ENCODE results near the gene MKX.

Gene MKX

DNA sequence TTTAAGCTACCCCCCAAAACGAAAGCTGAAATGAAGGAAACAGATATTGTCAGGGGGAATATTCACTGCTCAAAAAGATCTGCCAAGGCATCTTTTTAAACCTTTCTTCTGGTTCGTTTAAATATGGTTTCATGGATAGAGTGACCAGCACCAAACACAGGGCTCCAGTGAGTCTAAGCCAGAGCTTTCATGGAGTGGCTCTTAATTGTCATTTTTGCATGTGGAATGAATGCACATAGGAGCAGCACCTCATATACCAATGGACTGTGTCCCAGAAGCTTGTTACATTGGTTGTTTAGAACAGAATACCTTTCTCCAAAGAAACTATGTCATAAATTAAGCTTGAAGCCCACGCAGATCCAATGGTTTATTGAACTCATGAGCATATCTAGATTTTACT is 17.3 kb downstream of the MKX start:
- Mint-ChIP-seq H3K27ac (ENCODE audit: low read depth) (no peak overlapping the region), H3K9me3 (no peaks in the 10 kb centered on the region), H3K36me3 (ENCODE audit: insufficient read depth) (no peaks in the 10 kb centered on the region), H3K27me3 (peaks cover 64% of the 10 kb centered on the region), H3K4me1 (no peaks in the 10 kb centered on the region), H3K4me3 (no peak overlapping the region)
- DNase-seq (ENCODE audit: low spot score in 2 of 2) (no peak), ATAC-seq (replicated peaks; ENCODE audit: extremely low read depth, poor library complexity, severe bottlenecking) (no peak)

DNA sequence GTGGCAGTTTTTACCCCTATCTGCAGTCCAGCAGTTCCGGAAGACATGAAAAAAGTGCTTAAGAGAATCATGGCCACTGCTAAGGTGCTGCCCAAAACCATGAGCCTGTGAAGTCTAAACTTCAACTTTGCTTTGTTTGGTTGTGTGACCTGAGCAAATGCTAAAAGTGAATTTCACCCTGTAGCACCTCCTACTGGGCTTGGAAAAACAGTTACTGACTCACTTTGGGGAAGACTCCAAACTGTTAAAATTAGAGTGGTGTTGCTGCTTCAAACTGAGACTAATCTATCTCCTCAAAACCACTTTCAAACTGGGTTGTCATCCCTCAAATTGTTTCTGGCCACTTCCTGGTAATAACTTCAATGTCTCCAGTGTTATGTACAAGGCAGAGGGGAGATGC is 21.3 kb downstream of the MKX start:
- H3K27ac Mint-ChIP-seq (ENCODE audit: low read depth): no peak overlapping the region
- no peaks in the 10 kb centered on the region for H3K9me3 Mint-ChIP-seq
- no peaks in the 10 kb centered on the region for H3K36me3 Mint-ChIP-seq (ENCODE audit: insufficient read depth)
- no peak for DNase-seq (ENCODE audit: low spot score in 2 of 2)
- ATAC-seq (replicated peaks; ENCODE audit: extremely low read depth, poor library complexity, severe bottlenecking): no peak
- peaks cover 74% of the 10 kb centered on the region for H3K27me3 Mint-ChIP-seq
- H3K4me1 Mint-ChIP-seq: no peaks in the 10 kb centered on the region
- H3K4me3 Mint-ChIP-seq: no peak overlapping the region

DNA sequence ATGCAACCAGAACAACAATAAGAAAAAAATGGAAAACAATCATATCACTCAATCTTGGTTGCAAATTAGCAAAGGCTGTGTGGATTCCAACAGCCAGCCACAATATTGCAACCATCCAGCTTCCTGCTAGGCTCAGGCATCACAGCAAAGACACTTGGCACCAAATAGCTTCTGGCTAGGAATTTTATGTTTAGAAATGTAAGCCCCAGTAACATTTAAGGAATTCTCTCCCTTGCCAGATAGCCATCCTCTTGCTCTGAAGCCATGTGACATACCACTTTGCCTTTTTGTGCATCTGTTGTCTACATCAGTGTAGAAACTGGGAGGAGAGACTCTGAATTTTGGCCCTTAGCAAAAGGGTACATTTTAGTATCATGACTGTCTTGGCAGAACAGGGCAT is 22.2 kb downstream of the MKX start:
- DNase-seq (ENCODE audit: low spot score in 2 of 2) (no peak), ATAC-seq (replicated peaks; ENCODE audit: extremely low read depth, poor library complexity, severe bottlenecking) (no peak)
- H3K4me1 Mint-ChIP-seq: no peaks in the 10 kb centered on the region
- H3K27me3 Mint-ChIP-seq: peaks cover 74% of the 10 kb centered on the region
- H3K4me3 Mint-ChIP-seq: no peak overlapping the region
- H3K36me3 Mint-ChIP-seq (ENCODE audit: insufficient read depth): no peaks in the 10 kb centered on the region
- H3K9me3 Mint-ChIP-seq: no peaks in the 10 kb centered on the region
- H3K27ac Mint-ChIP-seq (ENCODE audit: low read depth): no peak overlapping the region

DNA sequence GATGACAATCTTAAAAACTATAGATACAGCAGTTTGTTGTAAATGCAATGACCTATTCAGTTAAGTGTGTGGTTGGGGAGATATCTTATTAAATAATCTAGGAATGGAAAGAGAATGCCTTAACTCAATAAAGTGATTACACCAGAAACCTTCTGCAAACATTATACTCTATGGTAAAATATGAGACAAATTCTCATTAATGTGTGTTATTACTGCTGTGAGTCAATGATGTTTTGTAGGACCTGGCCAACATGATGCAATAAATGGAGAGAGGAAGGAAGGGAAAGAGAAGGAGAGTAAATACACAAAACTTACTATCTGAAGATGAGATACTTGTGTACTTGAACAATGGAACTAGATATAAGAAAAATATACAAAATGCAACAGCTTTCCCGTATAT is 25.1 kb downstream of the MKX start:
- H3K36me3 Mint-ChIP-seq (ENCODE audit: insufficient read depth): no peaks in the 10 kb centered on the region
- H3K4me1 Mint-ChIP-seq: no peaks in the 10 kb centered on the region
- no peak for DNase-seq (ENCODE audit: low spot score in 2 of 2)
- peaks cover 67% of the 10 kb centered on the region for H3K27me3 Mint-ChIP-seq
- no peaks in the 10 kb centered on the region for H3K9me3 Mint-ChIP-seq
- no peak overlapping the region for H3K27ac Mint-ChIP-seq (ENCODE audit: low read depth)
- no peak for ATAC-seq (replicated peaks; ENCODE audit: extremely low read depth, poor library complexity, severe bottlenecking)
- no peak overlapping the region for H3K4me3 Mint-ChIP-seq

DNA sequence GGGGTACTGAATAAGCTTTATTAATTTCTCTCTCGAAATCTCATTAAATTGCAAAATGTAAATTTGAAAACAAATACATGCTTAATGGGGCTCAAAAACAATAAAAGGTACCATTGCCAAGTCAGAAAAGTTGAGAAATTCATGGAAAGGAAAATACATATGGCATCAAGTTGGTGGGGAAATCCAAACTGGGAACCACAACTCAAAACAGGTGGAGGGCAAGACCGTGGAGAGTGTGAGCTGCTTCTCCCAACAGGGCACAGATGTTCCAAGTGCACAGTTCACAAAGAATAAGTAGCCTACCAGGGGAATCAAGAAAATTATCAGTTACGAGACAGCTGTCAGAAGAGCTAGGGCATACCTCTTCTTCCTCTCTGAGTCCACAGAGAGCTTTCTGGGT is 26.6 kb downstream of the MKX start:
- DNase-seq (ENCODE audit: low spot score in 2 of 2) (no peak), ATAC-seq (replicated peaks; ENCODE audit: extremely low read depth, poor library complexity, severe bottlenecking) (no peak)
- no peaks in the 10 kb centered on the region for H3K4me1 Mint-ChIP-seq
- H3K27ac Mint-ChIP-seq (ENCODE audit: low read depth): no peak overlapping the region
- H3K27me3 Mint-ChIP-seq: peaks cover 66% of the 10 kb centered on the region
- H3K9me3 Mint-ChIP-seq: no peaks in the 10 kb centered on the region
- no peaks in the 10 kb centered on the region for H3K36me3 Mint-ChIP-seq (ENCODE audit: insufficient read depth)
- no peak overlapping the region for H3K4me3 Mint-ChIP-seq

DNA sequence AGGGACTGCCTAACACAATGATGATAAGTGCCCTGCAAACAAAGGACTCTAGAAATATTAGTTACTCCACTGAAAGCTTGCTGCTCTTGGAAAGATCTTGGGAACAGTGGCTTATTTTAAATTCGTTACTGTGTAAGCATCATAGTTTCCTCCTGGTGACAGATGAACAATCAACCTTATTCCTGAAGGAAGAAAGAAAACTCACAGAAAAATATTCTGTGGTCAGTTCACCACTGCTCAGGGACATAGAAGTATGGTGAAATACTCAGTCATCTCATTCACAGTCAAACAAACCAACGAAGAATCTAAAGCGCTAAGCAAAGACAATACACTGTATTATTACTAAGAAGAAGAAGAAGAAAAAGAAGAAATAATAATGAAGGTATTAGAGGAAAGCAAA is 27.8 kb downstream of the MKX start:
- no peak overlapping the region for H3K27ac Mint-ChIP-seq (ENCODE audit: low read depth)
- no peak for ATAC-seq (replicated peaks; ENCODE audit: extremely low read depth, poor library complexity, severe bottlenecking)
- H3K4me1 Mint-ChIP-seq: no peaks in the 10 kb centered on the region
- H3K36me3 Mint-ChIP-seq (ENCODE audit: insufficient read depth): no peaks in the 10 kb centered on the region
- H3K9me3 Mint-ChIP-seq: no peaks in the 10 kb centered on the region
- H3K27me3 Mint-ChIP-seq: peaks cover 70% of the 10 kb centered on the region
- no peak for DNase-seq (ENCODE audit: low spot score in 2 of 2)
- H3K4me3 Mint-ChIP-seq: no peak overlapping the region

DNA sequence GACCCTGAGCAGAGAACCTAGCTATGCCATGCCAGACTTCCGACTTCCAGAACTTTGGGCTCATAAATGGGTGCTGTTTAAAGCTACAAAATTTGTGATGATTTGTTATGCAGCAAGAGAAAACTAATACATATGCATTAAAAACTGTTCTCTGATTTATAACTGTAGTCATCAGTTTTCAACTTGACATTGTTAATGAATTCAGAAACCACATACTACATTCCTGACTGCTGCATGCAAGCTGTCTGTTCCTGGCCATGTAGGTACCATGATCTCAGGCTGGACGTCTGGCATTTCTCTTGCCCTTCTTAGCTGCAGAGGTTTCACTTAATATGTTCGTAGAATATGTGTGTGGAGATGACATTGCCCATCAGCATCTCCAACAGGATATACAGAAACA is 28.4 kb downstream of the MKX start:
- no peaks in the 10 kb centered on the region for H3K4me1 Mint-ChIP-seq
- H3K27me3 Mint-ChIP-seq: peaks cover 74% of the 10 kb centered on the region
- DNase-seq (ENCODE audit: low spot score in 2 of 2): no peak
- H3K27ac Mint-ChIP-seq (ENCODE audit: low read depth): no peak overlapping the region
- no peaks in the 10 kb centered on the region for H3K9me3 Mint-ChIP-seq
- H3K36me3 Mint-ChIP-seq (ENCODE audit: insufficient read depth): no peaks in the 10 kb centered on the region
- ATAC-seq (replicated peaks; ENCODE audit: extremely low read depth, poor library complexity, severe bottlenecking): no peak
- H3K4me3 Mint-ChIP-seq: no peak overlapping the region

DNA sequence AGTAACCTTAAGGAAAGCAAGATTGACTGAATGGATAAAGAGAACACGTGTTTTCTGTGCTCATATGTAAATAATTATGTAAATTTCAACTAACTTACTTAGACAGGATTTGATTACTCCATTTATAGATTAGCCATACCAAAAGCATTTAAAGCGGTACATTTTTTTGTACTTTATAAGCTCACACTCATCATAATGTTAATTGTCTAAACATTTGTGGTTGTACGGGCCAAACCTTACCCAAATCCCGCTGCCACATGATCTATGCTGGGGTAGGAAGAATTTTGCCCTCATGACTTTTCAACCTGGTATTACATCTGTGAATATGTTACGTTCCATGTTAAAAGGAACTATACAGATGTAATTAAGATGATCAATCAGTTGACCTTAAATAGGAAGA is 29.1 kb downstream of the MKX start:
- H3K4me1 Mint-ChIP-seq: no peaks in the 10 kb centered on the region
- peaks cover 81% of the 10 kb centered on the region for H3K27me3 Mint-ChIP-seq
- DNase-seq (ENCODE audit: low spot score in 2 of 2) (no peak), ATAC-seq (replicated peaks; ENCODE audit: extremely low read depth, poor library complexity, severe bottlenecking) (no peak)
- no peak overlapping the region for H3K27ac Mint-ChIP-seq (ENCODE audit: low read depth)
- no peaks in the 10 kb centered on the region for H3K9me3 Mint-ChIP-seq
- no peaks in the 10 kb centered on the region for H3K36me3 Mint-ChIP-seq (ENCODE audit: insufficient read depth)
- no peak overlapping the region for H3K4me3 Mint-ChIP-seq

DNA sequence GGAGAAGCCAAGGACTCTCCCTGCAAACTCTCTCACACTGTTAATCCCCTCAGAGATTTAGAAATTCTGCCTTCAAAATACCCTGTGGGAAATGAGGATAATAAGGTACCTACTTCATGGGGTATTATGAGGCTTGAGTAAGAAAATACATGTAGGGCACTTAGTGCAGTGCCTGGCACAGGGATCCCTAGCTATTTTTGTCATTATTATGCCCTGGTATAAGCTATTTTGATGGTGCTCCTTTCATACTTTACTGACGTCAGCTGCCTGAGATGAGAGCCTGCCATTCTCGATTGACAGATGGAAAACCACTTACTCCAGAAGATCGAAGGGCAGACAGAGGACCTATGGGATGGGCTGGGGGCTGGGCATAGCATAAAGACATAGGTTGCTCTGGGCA is 30.1 kb downstream of the MKX start:
- Mint-ChIP-seq H3K27me3 (peaks cover 78% of the 10 kb centered on the region), H3K4me3 (no peak overlapping the region), H3K27ac (ENCODE audit: low read depth) (no peak overlapping the region), H3K4me1 (no peaks in the 10 kb centered on the region), H3K36me3 (ENCODE audit: insufficient read depth) (no peaks in the 10 kb centered on the region), H3K9me3 (no peaks in the 10 kb centered on the region)
- DNase-seq (ENCODE audit: low spot score in 2 of 2): no peak
- no peak for ATAC-seq (replicated peaks; ENCODE audit: extremely low read depth, poor library complexity, severe bottlenecking)

DNA sequence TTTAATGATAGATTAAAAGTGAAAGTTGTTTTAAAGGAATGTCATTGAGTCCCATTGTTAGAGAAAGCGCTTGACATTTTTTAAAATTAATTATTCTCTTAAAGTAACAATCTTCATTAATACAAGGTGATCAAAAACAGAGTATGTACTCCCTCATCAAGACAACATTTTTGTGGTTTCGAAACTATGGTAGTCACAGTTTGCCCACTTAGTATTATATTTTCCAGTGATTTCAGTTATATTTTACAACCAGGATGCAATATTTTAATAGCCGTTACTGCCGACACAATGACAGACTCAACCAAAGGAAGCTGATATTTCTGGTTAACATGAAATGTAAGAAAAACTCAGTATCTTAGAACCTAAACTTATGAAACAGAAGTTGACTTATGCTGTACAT is 31.3 kb downstream of the MKX start:
- Mint-ChIP-seq H3K4me1 (no peaks in the 10 kb centered on the region), H3K4me3 (no peak overlapping the region), H3K27ac (ENCODE audit: low read depth) (no peak overlapping the region), H3K9me3 (no peaks in the 10 kb centered on the region), H3K36me3 (ENCODE audit: insufficient read depth) (no peaks in the 10 kb centered on the region), H3K27me3 (peaks cover 66% of the 10 kb centered on the region)
- ATAC-seq (replicated peaks; ENCODE audit: extremely low read depth, poor library complexity, severe bottlenecking): no peak
- DNase-seq (ENCODE audit: low spot score in 2 of 2): no peak

DNA sequence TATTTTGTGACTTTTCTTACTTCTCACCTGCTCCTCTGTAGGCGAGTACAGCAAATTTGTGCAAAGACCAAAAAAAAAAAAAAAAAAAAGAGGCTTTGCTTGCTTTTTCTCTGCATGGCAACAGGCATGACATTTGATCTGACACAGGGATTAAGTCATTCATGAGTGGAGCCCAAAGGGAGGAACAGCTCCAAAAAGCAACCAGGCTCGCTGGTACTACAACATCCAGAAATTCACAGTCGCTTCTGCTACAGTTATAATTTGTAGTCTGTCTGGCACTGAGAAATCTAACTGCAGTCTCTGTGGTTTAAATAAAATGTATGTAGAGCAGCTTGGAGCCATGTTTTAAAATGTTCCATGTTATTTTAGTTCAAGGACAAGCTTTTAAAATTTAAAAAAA is 31.7 kb downstream of the MKX start:
- no peak overlapping the region for H3K27ac Mint-ChIP-seq (ENCODE audit: low read depth)

DNA sequence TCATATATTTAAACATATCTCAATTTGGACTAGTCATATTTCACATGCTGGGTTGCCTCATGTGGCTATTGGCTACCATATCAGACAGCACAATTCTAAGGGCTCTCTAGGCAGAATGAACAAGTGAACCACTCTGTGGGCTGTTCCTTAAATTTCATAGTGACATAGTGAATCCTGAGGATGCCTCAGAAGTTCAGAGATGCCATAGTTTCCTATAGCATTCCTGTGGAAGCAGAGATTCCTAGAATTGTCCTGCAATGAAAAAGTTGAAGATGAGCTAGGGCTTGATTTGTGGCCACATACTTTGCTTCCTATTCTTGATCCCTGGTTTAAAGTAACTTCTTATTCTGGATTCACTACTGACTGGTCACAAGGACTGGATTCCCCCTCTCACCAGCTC is 35.6 kb downstream of the MKX start:
- Mint-ChIP-seq H3K4me3 (no peak overlapping the region), H3K4me1 (no peaks in the 10 kb centered on the region), H3K36me3 (ENCODE audit: insufficient read depth) (no peaks in the 10 kb centered on the region), H3K9me3 (no peaks in the 10 kb centered on the region), H3K27ac (ENCODE audit: low read depth) (no peak overlapping the region), H3K27me3 (peaks cover 37% of the 10 kb centered on the region)
- no peak for DNase-seq (ENCODE audit: low spot score in 2 of 2)
- ATAC-seq (replicated peaks; ENCODE audit: extremely low read depth, poor library complexity, severe bottlenecking): no peak

More for the DNA sequence above, 31.7 kb downstream of the MKX start:
- no peak for ATAC-seq (replicated peaks; ENCODE audit: extremely low read depth, poor library complexity, severe bottlenecking)
- Mint-ChIP-seq H3K9me3 (no peaks in the 10 kb centered on the region), H3K4me3 (no peak overlapping the region), H3K27me3 (peaks cover 62% of the 10 kb centered on the region), H3K36me3 (ENCODE audit: insufficient read depth) (no peaks in the 10 kb centered on the region), H3K4me1 (no peaks in the 10 kb centered on the region)
- DNase-seq (ENCODE audit: low spot score in 2 of 2): no peak

DNA sequence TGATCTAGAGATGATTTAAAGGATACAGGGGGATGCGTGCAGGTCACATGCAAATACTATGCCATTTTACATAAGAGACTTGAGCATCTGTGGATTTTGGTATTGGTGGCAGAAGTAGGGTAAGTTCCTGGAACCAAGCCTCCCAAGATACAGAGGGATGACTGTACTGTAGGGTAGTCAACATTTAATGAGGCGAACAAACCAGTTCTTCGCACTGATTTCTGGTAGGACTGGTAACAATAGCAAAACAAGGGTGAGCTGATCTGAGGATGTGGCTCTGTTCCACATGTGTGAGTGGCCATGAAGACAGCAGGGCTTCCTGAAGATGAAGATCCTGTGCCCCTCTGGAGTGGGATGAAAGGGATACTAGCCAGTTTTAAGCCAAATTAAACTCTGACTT is 36.3 kb downstream of the MKX start:
- Mint-ChIP-seq H3K27me3 (peaks cover 33% of the 10 kb centered on the region), H3K4me3 (no peak overlapping the region), H3K4me1 (no peaks in the 10 kb centered on the region), H3K9me3 (no peaks in the 10 kb centered on the region), H3K36me3 (ENCODE audit: insufficient read depth) (no peaks in the 10 kb centered on the region), H3K27ac (ENCODE audit: low read depth) (no peak overlapping the region)
- ATAC-seq (replicated peaks; ENCODE audit: extremely low read depth, poor library complexity, severe bottlenecking) (no peak), DNase-seq (ENCODE audit: low spot score in 2 of 2) (no peak)

DNA sequence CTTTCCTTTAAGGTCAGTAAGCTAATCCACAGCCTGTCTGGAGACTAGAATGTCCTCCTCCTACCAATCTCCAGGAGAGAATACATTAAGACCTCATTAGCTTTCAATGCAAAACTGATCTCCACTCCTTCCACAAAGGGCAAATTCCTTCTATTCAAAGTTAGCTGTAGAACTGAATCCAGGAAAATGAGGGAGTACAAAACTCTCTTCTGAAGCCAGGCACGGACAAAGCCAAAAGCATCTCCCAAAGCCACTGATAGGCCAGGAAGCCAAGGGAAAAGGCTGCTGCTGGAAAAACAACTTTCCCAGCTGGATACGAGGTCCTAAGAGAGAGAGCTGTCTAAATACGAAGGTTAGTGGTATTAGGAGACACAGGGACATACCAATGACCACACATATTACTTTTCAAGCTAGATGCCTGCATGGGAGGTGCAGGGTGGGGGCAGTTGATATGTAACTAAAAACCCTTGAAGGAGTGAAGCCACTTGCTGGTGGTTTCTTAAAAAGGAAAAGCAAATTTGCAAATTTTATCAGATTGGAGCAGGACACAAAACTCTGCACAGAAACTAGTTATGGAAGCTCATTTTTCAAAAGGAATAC is 43.6 kb downstream of the MKX start:
- H3K27me3 Mint-ChIP-seq: peaks cover 17% of the 10 kb centered on the region
- H3K4me3 Mint-ChIP-seq: no peak overlapping the region
- no peak for ATAC-seq (replicated peaks; ENCODE audit: extremely low read depth, poor library complexity, severe bottlenecking)
- no peaks in the 10 kb centered on the region for H3K4me1 Mint-ChIP-seq
- H3K36me3 Mint-ChIP-seq (ENCODE audit: insufficient read depth): no peaks in the 10 kb centered on the region
- no peak overlapping the region for H3K27ac Mint-ChIP-seq (ENCODE audit: low read depth)
- no peaks in the 10 kb centered on the region for H3K9me3 Mint-ChIP-seq
- no peak for DNase-seq (ENCODE audit: low spot score in 2 of 2)
